IMR-90 (cell line): ENCODE measurements around the gene PIGM. TPM values are rescaled to one million over a fixed set of nuclear protein-coding genes. Genes with fewer than 3 reads are reported as not detected.

ENCODE experiments used
- ATAC-seq: fragments of 200-7000 bp; cut with Tn5 transposase; 2 replicates; pipeline ENCODE4 v1.9.1; 2020; ENCODE audit warnings: low read depth, mild to moderate bottlenecking, moderate library complexity
- BruUV-seq: library from RNA; stranded (reverse); fragments of 400-500 nt; replicated peaks from 2 replicates; lab custom pipeline; 2021; lab: Mats Ljungman, UMichigan
- CTCF ChIA-PET: fragments of 300-600 bp; formaldehyde crosslinking; extraction: SDS; loops from one replicate; lab custom pipeline; 2021; ENCODE audit warnings: antibody characterized with exemption; lab: Yijun Ruan, JAX
- POLR2A ChIA-PET: fragments of 300-600 bp; sonication (Branson Sonifier 250); formaldehyde crosslinking; loops from one replicate; lab custom pipeline; 2022; ENCODE audit warnings: antibody characterized with exemption; ENCODE audit not compliant: unreplicated experiment; lab: Charles Lee
- DNase-seq: peaks from one replicate; pipeline ENCODE4 v3.0.0; 2013
- H2AFZ ChIP-seq: replicated peaks from 2 replicates; pipeline ENCODE3; 2013; ENCODE audit warnings: low read length, mild to moderate bottlenecking; ENCODE audit not compliant: poor library complexity
- H2AK5ac ChIP-seq: 2 replicates; pipeline ENCODE4 v1.6.1; 2013; ENCODE audit warnings: low read depth, low read length, inconsistent platforms
- H2AK9ac ChIP-seq: replicated peaks from 2 replicates; pipeline ENCODE3; 2013; ENCODE audit warnings: mild to moderate bottlenecking, low read depth, low read length, moderate library complexity; ENCODE audit not compliant: poor library complexity
- H2BK120ac ChIP-seq: 2 replicates; pipeline ENCODE4 v1.6.1; 2013; ENCODE audit warnings: low read depth, low read length, inconsistent platforms
- H2BK15ac ChIP-seq: 3 replicates; pipeline ENCODE4 v1.6.1; 2013; ENCODE audit warnings: low read depth, low read length, inconsistent platforms
- H2BK20ac ChIP-seq: 2 replicates; pipeline ENCODE4 v1.6.1; 2013; ENCODE audit warnings: low read depth, mild to moderate bottlenecking, inconsistent platforms, low read length, moderate library complexity
- H2BK5ac ChIP-seq: 2 replicates; pipeline ENCODE4 v1.6.1; 2013; ENCODE audit warnings: mild to moderate bottlenecking, low read depth, low read length, inconsistent platforms; ENCODE audit not compliant: poor library complexity, severe bottlenecking
- H3K14ac ChIP-seq: replicated peaks from 2 replicates; pipeline ENCODE4 v1.6.1; 2013; ENCODE audit warnings: low read depth, low read length, inconsistent platforms
- H3K18ac ChIP-seq: 2 replicates; pipeline ENCODE4 v1.6.1; 2013; ENCODE audit warnings: low read depth, low read length, control low read depth
- H3K23ac ChIP-seq: 2 replicates; pipeline ENCODE4 v1.6.1; 2013; ENCODE audit warnings: low read depth, low read length, inconsistent platforms
- H3K27ac ChIP-seq: 2 replicates; pipeline ENCODE4 v1.5.1; 2013; ENCODE audit warnings: mild to moderate bottlenecking, control low read depth, low read length; ENCODE audit not compliant: insufficient read depth
- H3K27me3 ChIP-seq: 2 replicates; pipeline ENCODE4 v1.6.1; 2013; ENCODE audit warnings: low read length; ENCODE audit not compliant: control insufficient read depth, insufficient read depth
- H3K36me3 ChIP-seq: 2 replicates; pipeline ENCODE4 v1.6.1; 2013; ENCODE audit warnings: low read length, mixed read lengths; ENCODE audit not compliant: control insufficient read depth, insufficient read depth
- H3K4ac ChIP-seq: 2 replicates; pipeline ENCODE4 v1.6.1; 2013; ENCODE audit warnings: low read depth, low read length, inconsistent platforms
- H3K4me1 ChIP-seq: 2 replicates; pipeline ENCODE4 v1.6.1; 2013; ENCODE audit warnings: low read length, mixed read lengths; ENCODE audit not compliant: control insufficient read depth, insufficient read depth
- H3K4me2 ChIP-seq: 2 replicates; pipeline ENCODE4 v1.6.1; 2013; ENCODE audit warnings: low read depth, mild to moderate bottlenecking, control low read depth, low read length, moderate library complexity
- H3K4me3 ChIP-seq: 2 replicates; pipeline ENCODE4 v1.5.1; 2013; ENCODE audit warnings: low read depth, mild to moderate bottlenecking, control low read depth, low read length, moderate library complexity; ENCODE audit not compliant: insufficient read depth
- H3K56ac ChIP-seq: 2 replicates; pipeline ENCODE4 v1.6.1; 2013; ENCODE audit warnings: low read length, inconsistent platforms; ENCODE audit not compliant: insufficient read depth; ENCODE audit errors: extremely low read depth
- H3K79me1 ChIP-seq, 2 experiments: 2 replicates each; pipeline ENCODE4 v1.6.1; 2013; ENCODE audit warnings: low read length in 2 of 2, inconsistent platforms in 1 of 2, low read depth in 1 of 2
- H3K9ac ChIP-seq: 2 replicates; pipeline ENCODE4 v1.6.1; 2013; ENCODE audit warnings: low read depth, low read length, control low read depth
- H3K9me1 ChIP-seq: 2 replicates; pipeline ENCODE4 v1.6.1; 2013; ENCODE audit warnings: low read length, inconsistent platforms; ENCODE audit not compliant: insufficient read depth
- H3K9me3 ChIP-seq: 2 replicates; pipeline ENCODE4 v1.6.1; 2013; ENCODE audit warnings: low read length; ENCODE audit not compliant: control insufficient read depth, insufficient read depth
- H4K20me1 ChIP-seq: 2 replicates; pipeline ENCODE4 v1.6.1; 2013; ENCODE audit warnings: low read length, inconsistent platforms; ENCODE audit not compliant: insufficient read depth
- H4K5ac ChIP-seq: 2 replicates; pipeline ENCODE4 v1.6.1; 2013; ENCODE audit warnings: mild to moderate bottlenecking, low read depth, low read length, control low read depth
- H4K8ac ChIP-seq, 2 experiments: 2 replicates each; pipeline ENCODE4 v1.6.1; 2013; ENCODE audit warnings: low read depth in 2 of 2, low read length in 2 of 2, control low read depth in 1 of 2, inconsistent platforms in 1 of 2
- H4K91ac ChIP-seq: 2 replicates; pipeline ENCODE4 v1.6.1; 2013; ENCODE audit warnings: low read depth, low read length, inconsistent platforms; ENCODE audit not compliant: insufficient read depth
- CEBPB ChIP-seq: IDR thresholded peaks from 2 replicates; pipeline ENCODE4 v1.6.1; 2012; ENCODE audit warnings: low read depth, low read length, improper control_type of control experiment
- CHD1 ChIP-seq: IDR thresholded peaks from 2 replicates; pipeline ENCODE4 v1.6.1; 2012; ENCODE audit warnings: low read depth, low read length, improper control_type of control experiment
- CTCF ChIP-seq: conservative IDR thresholded peaks from 2 replicates; pipeline ENCODE4 v1.5.1; 2012; ENCODE audit warnings: mild to moderate bottlenecking, low read depth, low read length, improper control_type of control experiment
- ELK1 ChIP-seq: fragments of 150-350 bp; IDR thresholded peaks from 2 replicates; pipeline ENCODE4 v1.6.1; 2016; ENCODE audit warnings: low read depth, mild to moderate bottlenecking, low read length, moderate library complexity, borderline replicate concordance
- FOS ChIP-seq: fragments of 150-350 bp; IDR thresholded peaks from 2 replicates; pipeline ENCODE4 v1.6.1; 2016; ENCODE audit warnings: low read depth, low read length
- MAFK ChIP-seq: IDR thresholded peaks from 2 replicates; pipeline ENCODE4 v1.6.1; 2012; ENCODE audit warnings: low read depth, low read length, improper control_type of control experiment
- MAZ ChIP-seq: IDR thresholded peaks from 2 replicates; pipeline ENCODE4 v1.6.1; 2012; ENCODE audit warnings: low read depth, mild to moderate bottlenecking, low read length, improper control_type of control experiment, moderate library complexity, borderline replicate concordance
- MXI1 ChIP-seq: IDR thresholded peaks from 2 replicates; pipeline ENCODE4 v1.6.1; 2012; ENCODE audit warnings: low read depth, mild to moderate bottlenecking, low read length, moderate library complexity, borderline replicate concordance
- NFE2L2 ChIP-seq: fragments of 150-350 bp; IDR thresholded peaks from 2 replicates; pipeline ENCODE4 v1.6.1; 2016; ENCODE audit warnings: low read depth, mild to moderate bottlenecking, low read length
- POLR2A ChIP-seq: IDR thresholded peaks from 2 replicates; pipeline ENCODE4 v1.6.1; 2012; ENCODE audit warnings: mild to moderate bottlenecking, low read depth, low read length
- RAD21 ChIP-seq: IDR thresholded peaks from 2 replicates; pipeline ENCODE4 v1.6.1; 2012; ENCODE audit warnings: low read length, improper control_type of control experiment
- RCOR1 ChIP-seq: IDR thresholded peaks from 2 replicates; pipeline ENCODE4 v1.6.1; 2012; ENCODE audit warnings: mild to moderate bottlenecking, low read length, improper control_type of control experiment; ENCODE audit not compliant: insufficient replicate concordance
- RFX5 ChIP-seq: IDR thresholded peaks from 2 replicates; pipeline ENCODE4 v1.8.0; 2012; ENCODE audit warnings: low read depth, mild to moderate bottlenecking, low read length, moderate library complexity
- SMC3 ChIP-seq: fragments of 150-350 bp; IDR thresholded peaks from 2 replicates; pipeline ENCODE4 v1.6.1; 2016; ENCODE audit warnings: low read depth, mild to moderate bottlenecking, antibody characterized with exemption, low read length, moderate library complexity
- USF2 ChIP-seq: fragments of 150-350 bp; IDR thresholded peaks from 2 replicates; pipeline ENCODE4 v1.6.1; 2017; ENCODE audit warnings: mild to moderate bottlenecking, antibody characterized with exemption, low read length, low read depth
- WGBS, 2 experiments: methylation state at CpG; one replicate each; pipeline versions ENCODE4 v1.1.5 to v1.1.7; 2013; ENCODE audit warnings: missing lambda C conversion rate in 2 of 2; ENCODE audit not compliant: insufficient read length in 1 of 2; ENCODE audit errors: extremely low coverage in 2 of 2; 5-methylcytosine and 5-hydroxymethylcytosine counted together
- dilution Hi-C: fragments of 300-500 bp; cut with HindIII; formaldehyde crosslinking; loops from one replicate; pipeline ENCODE4 v1.14.3; 2018; ENCODE audit warnings: low sequenced_read_pairs; ENCODE audit not compliant: unreplicated experiment
- in situ Hi-C: fragments of 300-500 bp; cut with MboI; formaldehyde crosslinking; loops from 3 replicates; pipeline ENCODE4 v1.14.3; 2019; ENCODE audit warnings: low sequenced_read_pairs, inconsistent platforms, mixed read lengths
- intact Hi-C: fragments of 100-400 bp; cut with micrococcal nuclease; formaldehyde crosslinking; loops from 2 replicates; pipeline ENCODE4 v1.10.0; 2022
- polyA plus RNA-seq, 3 experiments: library from polyadenylated mRNA; depleted of rRNA; stranded (reverse); fragments of >200 nt; gene quantifications; 2 replicates each; pipeline ENCODE4 v1.2.3, GENCODE V29; 2012; ENCODE audit warnings: low replicate concordance in 1 of 3
- total RNA-seq: library from RNA; depleted of rRNA; stranded (reverse); fragments of >200 nt; gene quantifications from 2 replicates; pipeline ENCODE4 v1.2.3, GENCODE V29; 2012

Gene PIGM
- total and polyA plus RNA-seq, 2 of the 4 experiments (the other 2 are of a cell fraction) = 2.9 TPM

- CTCF ChIA-PET = interaction anchor here (0.7 to 3.3 kb wide), 26 partner anchors 9 to 793 kb away, joined by 3 to 48 read pairs (median 4); partner anchors contain the start of genes FCRL6, PIGM and TAGLN2
- dilution Hi-C loops (no loop called here), in situ Hi-C loops (loop anchor here (5.0 to 10.0 kb wide), 2 partner anchors 69 to 222 kb away; partner anchors contain the start of gene DUSP23), intact Hi-C loops (loop anchor here (1.0 to 5.0 kb wide), 5 partner anchors 62 to 846 kb away; partner anchors contain the start of genes DUSP23 and IGSF9)
- H4K8ac ChIP-seq = no peak overlapping the region
- no peak overlapping the region for H3K18ac ChIP-seq
- H3K14ac ChIP-seq = no peak overlapping the region
- no peaks in the 10 kb centered on the region for H4K20me1 ChIP-seq
- H2AFZ ChIP-seq = no peak overlapping the region
- H2BK20ac ChIP-seq = no peak overlapping the region
- H2BK15ac ChIP-seq = no peak overlapping the region
- H3K9me3 ChIP-seq = no peaks in the 10 kb centered on the region
- H3K4me3 ChIP-seq = no peak overlapping the region
- H3K4ac ChIP-seq = no peak overlapping the region
- no peak overlapping the region for H2AK9ac ChIP-seq
- H4K91ac ChIP-seq = no peak overlapping the region
- BruUV-seq = no TSS peak
- POLR2A ChIA-PET = interaction anchor here (0.6 kb wide), 1 partner anchor 84 kb away, joined by 16 read pairs; no protein-coding TSS in a partner anchor
- no peak overlapping the region for H3K9ac ChIP-seq
- H3K4me2 ChIP-seq = no peak overlapping the region
- no peak overlapping the region for H3K27ac ChIP-seq
- ATAC-seq = peak; percentile 76
- H3K56ac ChIP-seq = no peak overlapping the region
- H2BK5ac ChIP-seq = no peak overlapping the region
- no peaks in the 10 kb centered on the region for H3K4me1 ChIP-seq
- H2AK5ac ChIP-seq = no peak overlapping the region
- peaks cover 31% of the 10 kb centered on the region for H3K27me3 ChIP-seq
- no peak overlapping the region for H4K5ac ChIP-seq
- no peaks in the 10 kb centered on the region for H3K9me1 ChIP-seq
- no peak overlapping the region for H2BK120ac ChIP-seq
- peak; percentile 62 for DNase-seq
- no peak overlapping the region for H3K23ac ChIP-seq
- no CpG with 5 or more reads among the region's 5 CpGs for WGBS, 2 experiments
- no peaks in the 10 kb centered on the region for H3K36me3 ChIP-seq
- no peaks in the 10 kb centered on the region for H3K79me1 ChIP-seq
- TF ChIP-seq RCOR1 (no peak), RAD21 (peak; percentile 74), MAFK (no peak), POLR2A (no peak), CTCF (peak; percentile 87), CHD1 (no peak), NFE2L2 (no peak), USF2 (no peak), RFX5 (no peak), MAZ (peak; percentile 40; the same call in 1 of the 2 replicates), FOS (no peak), SMC3 (peak; percentile 79), MXI1 (no peak), CEBPB (no peak), ELK1 (no peak)
Observed at GRCh38 chr1:160006312-160006940, 25.4 kb downstream of the PIGM start.
